Loucy (cell line): Measurements from ENCODE around the gene EPHA7.
A peak's percentile ranks its signal among the peaks of the same experiment; 100 is the strongest.

Experiments used
- H2AFZ ChIP-seq: fragments of 200-600 bp; sonication (generic); 2 replicates; pipeline ENCODE4 v1.6.0; 2016; ENCODE audit warnings: antibody characterized with exemption, mild to moderate bottlenecking, low read length, moderate library complexity
- H3F3A ChIP-seq: fragments of 200-600 bp; 2 replicates; pipeline ENCODE4 v1.6.0; 2016; ENCODE audit warnings: antibody characterized with exemption, low read depth, mild to moderate bottlenecking
- H3K27me3 ChIP-seq: fragments of 200-600 bp; sonication (generic); 2 replicates; pipeline ENCODE4 v1.6.1; 2014; ENCODE audit warnings: low read length, mild to moderate bottlenecking; ENCODE audit not compliant: insufficient read depth, poor library complexity, severe bottlenecking
- H3K36me3 ChIP-seq: fragments of 200-600 bp; sonication (generic); 2 replicates; pipeline ENCODE4 v1.6.1; 2016; ENCODE audit warnings: low read length; ENCODE audit not compliant: insufficient read depth
- H3K4me1 ChIP-seq: fragments of 200-600 bp; sonication (generic); 2 replicates; pipeline ENCODE4 v1.5.1; 2014; ENCODE audit warnings: low read length, mild to moderate bottlenecking; ENCODE audit not compliant: insufficient read depth, poor library complexity, severe bottlenecking
- H3K4me2 ChIP-seq: fragments of 200-600 bp; sonication (generic); 2 replicates; pipeline ENCODE4 v1.6.0; 2014; ENCODE audit warnings: antibody characterized with exemption, low read length, low read depth, mild to moderate bottlenecking; ENCODE audit not compliant: poor library complexity, severe bottlenecking
- H3K4me3 ChIP-seq: fragments of 200-600 bp; sonication (generic); 2 replicates; pipeline ENCODE4 v1.5.1; 2014; ENCODE audit warnings: low read length, mild to moderate bottlenecking, mixed read lengths; ENCODE audit not compliant: poor library complexity, severe bottlenecking
- H3K79me2 ChIP-seq: fragments of 200-600 bp; sonication (generic); 2 replicates; pipeline ENCODE4 v1.6.1; 2014; ENCODE audit warnings: low read length; ENCODE audit not compliant: insufficient read depth
- H3K9ac ChIP-seq: fragments of 200-600 bp; sonication (generic); 2 replicates; pipeline ENCODE4 v1.6.0; 2014; ENCODE audit warnings: mild to moderate bottlenecking, low read depth, low read length, moderate library complexity; ENCODE audit not compliant: poor library complexity, severe bottlenecking
- H3K9me2 ChIP-seq: fragments of 200-600 bp; sonication (generic); replicated peaks from 2 replicates; pipeline ENCODE4 v1.6.1; 2016; ENCODE audit warnings: low read depth, low read length, mixed read lengths
- H3K9me3 ChIP-seq: fragments of 200-600 bp; sonication (generic); 2 replicates; pipeline ENCODE4 v1.6.1; 2014; ENCODE audit warnings: mild to moderate bottlenecking, antibody characterized with exemption, low read length, low read depth; ENCODE audit not compliant: insufficient read depth
- H4K20me1 ChIP-seq: fragments of 200-600 bp; sonication (generic); 2 replicates; pipeline ENCODE4 v1.6.0; 2014; ENCODE audit warnings: antibody characterized with exemption, low read length, mild to moderate bottlenecking; ENCODE audit not compliant: insufficient read depth, poor library complexity, severe bottlenecking
- EZH2phosphoT487 ChIP-seq: fragments of 200-600 bp; IDR thresholded peaks from 2 replicates; pipeline ENCODE4 v1.6.1; 2018; ENCODE audit warnings: antibody characterized with exemption, mild to moderate bottlenecking, moderate library complexity, borderline replicate concordance
- TF ChIP-seq, protein P1 (sequence below): fragments of 200-600 bp; sonication (generic); conservative IDR thresholded peaks from 2 replicates; pipeline ENCODE4 v1.5.1; 2014; ENCODE audit warnings: mild to moderate bottlenecking, antibody characterized with exemption, low read length

EPHA7 gene

DNA sequence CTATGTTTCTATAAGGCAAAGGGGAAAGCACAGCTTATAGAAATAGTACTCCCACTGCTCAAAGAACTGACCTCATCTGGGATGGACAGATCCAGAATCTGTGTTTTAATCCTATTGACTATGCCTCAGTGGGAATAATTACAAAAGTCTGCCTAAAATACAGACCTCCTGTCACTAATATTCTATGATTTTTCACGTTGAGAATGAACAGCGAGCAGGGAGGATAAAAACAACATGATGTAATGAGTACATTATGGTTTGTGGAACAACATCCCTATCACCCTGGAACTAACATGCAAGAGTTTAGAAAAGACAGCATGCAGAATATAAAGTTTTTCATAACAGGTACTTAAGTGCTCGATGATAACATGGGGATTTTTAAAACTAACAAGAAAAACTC is 53.9 kb downstream of the EPHA7 start:
- Histone ChIP-seq H3K4me2 (no peak overlapping the region), H3K9ac (no peak overlapping the region), H3K36me3 (no peaks in the 10 kb centered on the region), H2AFZ (no peak overlapping the region), H3F3A (no peaks in the 10 kb centered on the region), H3K4me1 (no peaks in the 10 kb centered on the region), H3K79me2 (no peaks in the 10 kb centered on the region), H3K4me3 (no peak overlapping the region), H4K20me1 (no peaks in the 10 kb centered on the region), H3K9me2 (no peaks in the 10 kb centered on the region), H3K27me3 (no peaks in the 10 kb centered on the region), H3K9me3 (no peaks in the 10 kb centered on the region)
- TF ChIP-seq, protein P1, sequence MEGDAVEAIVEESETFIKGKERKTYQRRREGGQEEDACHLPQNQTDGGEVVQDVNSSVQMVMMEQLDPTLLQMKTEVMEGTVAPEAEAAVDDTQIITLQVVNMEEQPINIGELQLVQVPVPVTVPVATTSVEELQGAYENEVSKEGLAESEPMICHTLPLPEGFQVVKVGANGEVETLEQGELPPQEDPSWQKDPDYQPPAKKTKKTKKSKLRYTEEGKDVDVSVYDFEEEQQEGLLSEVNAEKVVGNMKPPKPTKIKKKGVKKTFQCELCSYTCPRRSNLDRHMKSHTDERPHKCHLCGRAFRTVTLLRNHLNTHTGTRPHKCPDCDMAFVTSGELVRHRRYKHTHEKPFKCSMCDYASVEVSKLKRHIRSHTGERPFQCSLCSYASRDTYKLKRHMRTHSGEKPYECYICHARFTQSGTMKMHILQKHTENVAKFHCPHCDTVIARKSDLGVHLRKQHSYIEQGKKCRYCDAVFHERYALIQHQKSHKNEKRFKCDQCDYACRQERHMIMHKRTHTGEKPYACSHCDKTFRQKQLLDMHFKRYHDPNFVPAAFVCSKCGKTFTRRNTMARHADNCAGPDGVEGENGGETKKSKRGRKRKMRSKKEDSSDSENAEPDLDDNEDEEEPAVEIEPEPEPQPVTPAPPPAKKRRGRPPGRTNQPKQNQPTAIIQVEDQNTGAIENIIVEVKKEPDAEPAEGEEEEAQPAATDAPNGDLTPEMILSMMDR = no peak
- no peak for TF ChIP-seq EZH2phosphoT487

DNA sequence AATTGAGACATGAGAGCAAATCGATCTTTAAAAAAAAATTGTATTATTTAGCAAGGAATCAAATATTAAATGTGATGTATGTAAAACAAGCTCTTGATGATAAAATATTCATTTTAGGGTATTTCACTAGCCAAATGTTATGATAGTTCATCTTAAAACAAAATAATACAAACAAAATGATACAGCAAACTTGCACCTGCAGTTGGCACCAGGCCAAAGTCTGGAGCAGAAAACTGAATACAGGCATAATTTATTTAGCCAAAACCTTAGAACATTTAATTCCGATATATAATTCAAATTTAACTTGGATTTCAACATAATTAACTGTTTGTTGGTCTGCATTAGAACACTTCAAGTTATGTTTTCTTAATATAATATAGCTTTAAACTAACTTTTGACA is 60.9 kb downstream of the EPHA7 start:
- no peaks in the 10 kb centered on the region for H3K9me3 ChIP-seq
- H3K36me3 ChIP-seq = no peaks in the 10 kb centered on the region
- H3K4me2 ChIP-seq = no peak overlapping the region
- TF ChIP-seq, protein P1 = no peak
- TF ChIP-seq EZH2phosphoT487 = no peak
- no peaks in the 10 kb centered on the region for H4K20me1 ChIP-seq
- no peaks in the 10 kb centered on the region for H3F3A ChIP-seq
- H3K27me3 ChIP-seq = no peaks in the 10 kb centered on the region
- no peak overlapping the region for H3K4me3 ChIP-seq
- no peaks in the 10 kb centered on the region for H3K4me1 ChIP-seq
- H3K9me2 ChIP-seq = no peaks in the 10 kb centered on the region
- H3K9ac ChIP-seq = no peak overlapping the region
- no peaks in the 10 kb centered on the region for H3K79me2 ChIP-seq
- 0 out of 2 replicates have a peak overlapping the region, but pooled peaks have one; percentile 36 for H2AFZ ChIP-seq

DNA sequence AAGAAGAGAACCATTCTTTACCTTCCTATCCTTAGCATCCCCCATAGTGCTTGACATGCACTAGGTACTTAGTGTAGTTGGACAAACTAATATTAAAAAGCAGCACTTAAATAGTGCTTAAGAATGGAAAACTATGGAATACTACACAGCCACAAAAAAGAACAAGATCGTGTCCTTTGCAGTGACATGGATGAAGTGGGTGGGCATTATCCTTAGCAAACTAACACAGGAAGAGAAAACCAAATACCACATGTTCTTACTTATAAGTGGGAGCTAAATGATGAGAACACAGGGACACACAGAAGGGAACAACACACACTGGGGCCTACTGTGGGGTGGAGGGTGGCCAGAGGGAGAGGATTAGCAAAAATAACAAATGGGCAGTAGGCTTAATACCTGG is 66.8 kb downstream of the EPHA7 start:
- H4K20me1 ChIP-seq = no peaks in the 10 kb centered on the region

More for the DNA sequence above, 66.8 kb downstream of the EPHA7 start:
- Histone ChIP-seq H3K4me2 (no peak overlapping the region), H3K4me1 (no peaks in the 10 kb centered on the region), H3K27me3 (no peaks in the 10 kb centered on the region), H3K9me3 (no peaks in the 10 kb centered on the region), H2AFZ (no peak overlapping the region), H3K36me3 (no peaks in the 10 kb centered on the region), H3K9ac (no peak overlapping the region), H3K4me3 (no peak overlapping the region), H3K79me2 (no peaks in the 10 kb centered on the region), H3F3A (no peaks in the 10 kb centered on the region), H3K9me2 (no peaks in the 10 kb centered on the region)
- TF ChIP-seq EZH2phosphoT487 = no peak
- TF ChIP-seq, protein P1 = no peak
